B cell (primary cell): ENCODE measurements around the gene PLCB1. TPM values are rescaled to one million over a fixed set of nuclear protein-coding genes. Genes with fewer than 3 reads are reported as not detected.
"Not testable (repeated sequence)": the region's sequence is repeated elsewhere in the genome, so short reads cannot be mapped to it uniquely, and the experiment has no call there.

ENCODE experiments used
- ATAC-seq: fragments of 200-7000 bp; cut with Tn5 transposase; one replicate; pipeline ENCODE4 v1.10.0; 2021; ENCODE audit warnings: low read depth, mild to moderate bottlenecking, moderate number of reproducible peaks, moderate library complexity
- CTCF ChIA-PET: fragments of 350-600 bp; sonication (Branson Sonifier 250); formaldehyde crosslinking; loops from one replicate; lab custom pipeline; 2021; ENCODE audit warnings: antibody characterized with exemption, inconsistent platforms; lab: Charles Lee
- POLR2A ChIA-PET: fragments of 350-600 bp; sonication (Branson Sonifier 250); formaldehyde crosslinking; loops from one replicate; lab custom pipeline; 2021; ENCODE audit warnings: antibody characterized with exemption; lab: Charles Lee
- DNase-seq: peaks from one replicate; pipeline ENCODE4 v3.0.0; 2013
- H2AFZ ChIP-seq: 2 replicates; pipeline ENCODE4 v1.6.1; 2012; ENCODE audit warnings: mild to moderate bottlenecking, low read depth, low read length; ENCODE audit not compliant: insufficient read depth, poor library complexity, severe bottlenecking
- H3K27ac ChIP-seq, 2 donors: 1 replicate in 1 of 2; 2 replicates in 1 of 2; pipeline ENCODE4 v1.5.1; 2012 to 2013; ENCODE audit warnings: low read length in 2 of 2, mild to moderate bottlenecking in 2 of 2, moderate library complexity in 1 of 2
- H3K27me3 ChIP-seq, 4 experiments: fragments of 200-600 bp in 1 of 4; sonication (generic) in 1 of 4; replicated peaks in 1 of 4; 1 replicate in 2 of 4; 2 replicates in 2 of 4; pipeline versions ENCODE4 v1.6.1 to v1.7.0; 2013 to 2016; ENCODE audit warnings: low read length in 3 of 4, mild to moderate bottlenecking in 2 of 4, mixed read lengths in 1 of 4, moderate library complexity in 1 of 4; ENCODE audit not compliant: insufficient read depth in 4 of 4, control insufficient read depth in 3 of 4; ENCODE audit errors: control extremely low read depth in 1 of 4
- H3K36me3 ChIP-seq, 2 experiments: replicated peaks in 1 of 2; 1 replicate in 1 of 2; 2 replicates in 1 of 2; pipeline versions ENCODE4 v1.6.1 to v1.7.1; 2013; ENCODE audit warnings: low read length in 1 of 2; ENCODE audit not compliant: insufficient read depth in 2 of 2, control insufficient read depth in 1 of 2; ENCODE audit errors: control extremely low read depth in 1 of 2, extremely low read depth in 1 of 2
- H3K4me1 ChIP-seq, 2 donors: fragments of 200-600 bp in 1 of 2; sonication (generic) in 1 of 2; 1 replicate in 1 of 2; 2 replicates in 1 of 2; pipeline versions ENCODE4 v1.5.1 to v1.6.1; 2013 to 2017; ENCODE audit warnings: low read length in 2 of 2; ENCODE audit not compliant: control insufficient read depth in 2 of 2, insufficient read depth in 2 of 2
- H3K4me2 ChIP-seq: replicated peaks from 2 replicates; pipeline ENCODE3; 2012; ENCODE audit warnings: mild to moderate bottlenecking, low read depth, low read length; ENCODE audit not compliant: poor library complexity, severe bottlenecking
- H3K4me3 ChIP-seq, 5 experiments: fragments of 200-600 bp in 1 of 5; sonication (generic) in 1 of 5; 1 replicate in 3 of 5; 2 replicates in 2 of 5; pipeline versions ENCODE4 v1.5.1 to v1.7.0; 2011 to 2016; ENCODE audit warnings: low read length in 4 of 5, mild to moderate bottlenecking in 4 of 5, low read depth in 2 of 5, control low read depth in 1 of 5, moderate library complexity in 1 of 5; ENCODE audit not compliant: insufficient read depth in 1 of 5; ENCODE audit errors: control extremely low read depth in 1 of 5, extremely low read depth in 1 of 5
- H3K79me2 ChIP-seq: fragments of 200-600 bp; sonication (generic); one replicate; pipeline ENCODE4 v1.6.0; 2016; ENCODE audit warnings: low read length; ENCODE audit not compliant: control insufficient read depth, insufficient read depth
- H3K9ac ChIP-seq: fragments of 200-600 bp; sonication (generic); 2 replicates; pipeline ENCODE4 v1.6.1; 2017; ENCODE audit warnings: mild to moderate bottlenecking, low read length, moderate library complexity
- H3K9me3 ChIP-seq, 3 donors: one replicate each; pipeline versions ENCODE4 v1.6.1 to v1.7.1; 2013; ENCODE audit warnings: low read length in 2 of 3; ENCODE audit not compliant: control insufficient read depth in 2 of 3, insufficient read depth in 1 of 3; ENCODE audit errors: control extremely low read depth in 1 of 3
- H4K20me1 ChIP-seq: 2 replicates; pipeline ENCODE4 v1.6.0; 2012; ENCODE audit warnings: mild to moderate bottlenecking, low read length; ENCODE audit not compliant: insufficient read depth, control insufficient read depth, poor library complexity, severe bottlenecking
- H3K27ac Mint-ChIP-seq: one replicate; pipeline ENCODE4 v1.8.0; 2021; ENCODE audit warnings: mixed read lengths
- H3K27me3 Mint-ChIP-seq: one replicate; pipeline ENCODE4 v1.8.0; 2021; ENCODE audit warnings: mixed read lengths
- H3K4me1 Mint-ChIP-seq: one replicate; pipeline ENCODE4 v1.8.0; 2021; ENCODE audit warnings: mixed read lengths
- H3K4me3 Mint-ChIP-seq: one replicate; pipeline ENCODE4 v1.8.0; 2021; ENCODE audit warnings: mixed read lengths
- H3K9me3 Mint-ChIP-seq: one replicate; pipeline ENCODE4 v1.8.0; 2022; ENCODE audit warnings: mixed read lengths; ENCODE audit not compliant: insufficient read depth
- EZH2 ChIP-seq: IDR thresholded peaks from 2 replicates; pipeline ENCODE4 v1.6.1; 2012; ENCODE audit warnings: borderline replicate concordance, low read depth, mild to moderate bottlenecking, moderate library complexity, low read length; ENCODE audit not compliant: insufficient read depth, poor library complexity, severe bottlenecking
- WGBS: methylation state at CpG from one replicate; pipeline ENCODE4 v1.1.5; 2013; ENCODE audit warnings: missing lambda C conversion rate; ENCODE audit not compliant: insufficient coverage; 5-methylcytosine and 5-hydroxymethylcytosine counted together
- intact Hi-C: fragments of 100-400 bp; cut with micrococcal nuclease; formaldehyde crosslinking; loops from one replicate; pipeline ENCODE4 v1.10.0; 2022
- polyA plus RNA-seq: library from polyadenylated mRNA; depleted of rRNA; stranded (reverse); fragments of >200 nt; gene quantifications from 2 replicates; pipeline ENCODE4 v1.2.3, GENCODE V29; 2012
- total RNA-seq, 2 donors: library from RNA; stranded (reverse); fragments of 120-200 nt in 1 of 2; gene quantifications; 1 replicate in 1 of 2; 2 replicates in 1 of 2; pipeline versions ENCODE4 v1.2.3 to v1.2.4, GENCODE V29; 2013 to 2022
- TF ChIP-seq, protein P1 (sequence below): fragments of 200-600 bp; IDR thresholded peaks from one replicate; pipeline ENCODE4 v1.8.0; 2022; ENCODE audit warnings: antibody characterized with exemption, mild to moderate bottlenecking

Gene PLCB1
- total and polyA plus RNA-seq, 2 donors (not counting 1 experiment from before 2014, with no cell fraction given) = 0.18 to 0.47 TPM

DNA sequence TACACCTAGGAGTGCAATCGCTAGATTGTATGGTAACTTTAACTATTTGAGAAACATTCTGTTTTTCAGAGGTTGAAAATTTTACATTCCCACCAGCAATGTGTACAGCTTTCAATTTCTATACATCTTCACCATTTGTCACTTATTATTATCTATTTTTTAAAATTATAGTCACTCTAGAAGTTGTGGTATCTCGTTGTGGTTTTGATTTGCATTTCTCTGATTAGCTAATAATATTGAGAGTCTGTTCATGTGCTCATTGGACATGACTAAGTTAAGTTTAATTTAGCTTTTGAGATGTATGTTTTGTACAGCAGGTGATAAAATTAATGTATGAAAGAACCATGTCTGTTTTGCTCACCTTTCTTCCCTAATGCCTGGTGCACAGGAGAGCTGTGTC, 34.8 kb upstream of the PLCB1 start:
- Mint-ChIP-seq H3K27ac (no peak overlapping the region), H3K9me3 (no peaks in the 10 kb centered on the region), H3K4me1 (no peaks in the 10 kb centered on the region), H3K4me3 (no peak overlapping the region), H3K27me3 (peaks cover 6% of the 10 kb centered on the region)
- H3K79me2 ChIP-seq = no peaks in the 10 kb centered on the region
- CTCF ChIA-PET = no interaction called here
- ATAC-seq (no peak), DNase-seq (no peak)
- no peaks in the 10 kb centered on the region for H3K36me3 ChIP-seq
- intact Hi-C loops = no loop called here
- no peak overlapping the region for H3K27ac ChIP-seq
- POLR2A ChIA-PET = no interaction called here
- TF ChIP-seq EZH2 = no peak
- TF ChIP-seq, protein P1, sequence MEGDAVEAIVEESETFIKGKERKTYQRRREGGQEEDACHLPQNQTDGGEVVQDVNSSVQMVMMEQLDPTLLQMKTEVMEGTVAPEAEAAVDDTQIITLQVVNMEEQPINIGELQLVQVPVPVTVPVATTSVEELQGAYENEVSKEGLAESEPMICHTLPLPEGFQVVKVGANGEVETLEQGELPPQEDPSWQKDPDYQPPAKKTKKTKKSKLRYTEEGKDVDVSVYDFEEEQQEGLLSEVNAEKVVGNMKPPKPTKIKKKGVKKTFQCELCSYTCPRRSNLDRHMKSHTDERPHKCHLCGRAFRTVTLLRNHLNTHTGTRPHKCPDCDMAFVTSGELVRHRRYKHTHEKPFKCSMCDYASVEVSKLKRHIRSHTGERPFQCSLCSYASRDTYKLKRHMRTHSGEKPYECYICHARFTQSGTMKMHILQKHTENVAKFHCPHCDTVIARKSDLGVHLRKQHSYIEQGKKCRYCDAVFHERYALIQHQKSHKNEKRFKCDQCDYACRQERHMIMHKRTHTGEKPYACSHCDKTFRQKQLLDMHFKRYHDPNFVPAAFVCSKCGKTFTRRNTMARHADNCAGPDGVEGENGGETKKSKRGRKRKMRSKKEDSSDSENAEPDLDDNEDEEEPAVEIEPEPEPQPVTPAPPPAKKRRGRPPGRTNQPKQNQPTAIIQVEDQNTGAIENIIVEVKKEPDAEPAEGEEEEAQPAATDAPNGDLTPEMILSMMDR = no peak
- H4K20me1 ChIP-seq = no peaks in the 10 kb centered on the region
- H3K4me2 ChIP-seq = no peak overlapping the region
- no peak overlapping the region for H2AFZ ChIP-seq
- H3K4me1 ChIP-seq = no peaks in the 10 kb centered on the region
- no peak overlapping the region for H3K4me3 ChIP-seq
- no CpG with 5 or more reads among the region's 2 CpGs for WGBS
- H3K9me3 ChIP-seq = no peaks in the 10 kb centered on the region
- no peak overlapping the region for H3K9ac ChIP-seq
- H3K27me3 ChIP-seq = no peaks in the 10 kb centered on the region

DNA sequence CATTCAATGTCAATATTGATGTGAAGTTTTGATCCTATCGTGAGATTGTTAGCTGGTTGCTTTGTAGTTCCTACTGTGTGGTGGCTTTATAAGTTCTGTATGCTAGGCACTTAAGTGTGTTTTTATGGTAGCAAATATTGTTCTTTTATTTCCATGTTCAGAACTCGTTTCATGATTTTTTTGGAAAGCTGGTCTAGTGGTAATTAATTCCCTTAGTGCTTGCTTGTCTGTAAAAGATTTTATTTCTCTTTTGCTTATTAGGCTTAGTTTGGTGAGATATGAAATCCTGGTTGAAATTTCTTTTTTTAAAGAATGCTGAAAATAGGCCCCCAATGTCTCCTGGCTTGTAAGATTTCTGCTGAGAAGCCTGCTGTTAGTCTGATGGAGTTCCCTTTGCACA, 27.8 kb upstream of the PLCB1 start:
- intact Hi-C loops = no loop called here
- Histone ChIP-seq H2AFZ (no peak overlapping the region), H3K27ac (no peak overlapping the region), H3K4me1 (no peaks in the 10 kb centered on the region), H3K9ac (no peak overlapping the region), H3K4me2 (no peak overlapping the region), H3K4me3 (no peak overlapping the region), H3K36me3 (no peaks in the 10 kb centered on the region), H3K27me3 (no peaks in the 10 kb centered on the region), H4K20me1 (no peaks in the 10 kb centered on the region), H3K9me3 (peaks cover 2 to 11% (median 6%) of the 10 kb centered on the region in 3 donors), H3K79me2 (no peaks in the 10 kb centered on the region)
- ChIA-PET POLR2A (no interaction called here), CTCF (no interaction called here)
- Mint-ChIP-seq H3K9me3 (peaks cover 4% of the 10 kb centered on the region), H3K27ac (no peak overlapping the region), H3K27me3 (peaks cover 4% of the 10 kb centered on the region), H3K4me1 (no peaks in the 10 kb centered on the region), H3K4me3 (no peak overlapping the region)
- DNase-seq (no peak), ATAC-seq (no peak)
- 94% methylated on average over 2 of the region's 2 CpGs for whole genome bisulfite sequencing
- no peak for TF ChIP-seq EZH2
- TF ChIP-seq, protein P1 = no peak

DNA sequence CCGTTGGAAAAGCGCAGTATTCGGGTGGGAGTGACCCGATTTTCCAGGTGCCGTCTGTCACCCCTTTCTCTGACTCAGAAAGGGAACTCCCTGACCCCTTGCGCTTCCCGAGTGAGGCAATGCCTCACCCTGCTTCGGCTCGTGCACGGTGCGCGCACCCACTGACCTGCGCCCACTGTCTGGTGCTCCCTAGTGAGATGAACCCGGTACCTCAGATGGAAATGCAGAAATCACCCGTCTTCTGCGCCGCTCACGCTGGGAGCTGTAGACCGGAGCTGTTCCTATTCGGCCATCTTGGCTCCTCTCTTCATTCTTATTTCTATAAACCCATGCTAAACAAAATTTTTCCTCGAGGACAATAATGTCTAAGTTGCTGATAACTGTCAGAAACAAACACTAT, 17.5 kb upstream of the PLCB1 start:
- H3K4me2 ChIP-seq, H3K36me3 ChIP-seq, intact Hi-C loops: not testable (repeated sequence)

More for the DNA sequence above, 17.5 kb upstream of the PLCB1 start:
- H4K20me1 ChIP-seq, H3K4me1 Mint-ChIP-seq, H3K4me3 ChIP-seq, H3K27ac Mint-ChIP-seq, H3K9ac ChIP-seq, H3K4me3 Mint-ChIP-seq, H3K4me1 ChIP-seq, H3K27me3 Mint-ChIP-seq, H3K9me3 ChIP-seq, CTCF ChIA-PET, ATAC-seq, DNase-seq, H3K27ac ChIP-seq, H3K27me3 ChIP-seq, H2AFZ ChIP-seq, POLR2A ChIA-PET, H3K9me3 Mint-ChIP-seq, H3K79me2 ChIP-seq: not testable (repeated sequence)
- WGBS = 92% methylated on average over 16 of the region's 21 CpGs
